Keratinocyte (primary cell): ENCODE results near the gene KAT7. TPM values are rescaled to one million over a fixed set of nuclear protein-coding genes. Genes with fewer than 3 reads are reported as not detected.

ENCODE experiments used
- DNase-seq: peaks from one replicate; pipeline ENCODE4 v3.0.0-alpha.2; 2011; ENCODE audit warnings: low read depth, missing footprints, low spot score
- FAIRE-seq: peaks from 2 replicates; lab custom pipeline; 2011; peaks lifted over from hg19 to GRCh38; lab: Jason Lieb, UNC
- H2AFZ ChIP-seq: 2 replicates; pipeline ENCODE4 v1.6.0; 2012; ENCODE audit warnings: low read length, control low read depth, inconsistent platforms; ENCODE audit not compliant: control insufficient read depth
- H3K27ac ChIP-seq: 2 replicates; pipeline ENCODE4 v1.5.1; 2011; ENCODE audit warnings: low read length; ENCODE audit not compliant: control insufficient read depth, insufficient read depth
- H3K27me3 ChIP-seq: 3 replicates; pipeline ENCODE4 v1.6.0; 2011; ENCODE audit warnings: low read length; ENCODE audit not compliant: control insufficient read depth, insufficient read depth; ENCODE audit errors: extremely low read depth
- H3K36me3 ChIP-seq, 2 experiments: 2 replicates in 1 of 2; 3 replicates in 1 of 2; pipeline ENCODE4 v1.5.1; 2011; ENCODE audit warnings: low read length in 2 of 2, mild to moderate bottlenecking in 1 of 2; ENCODE audit not compliant: control insufficient read depth in 2 of 2, insufficient read depth in 2 of 2; ENCODE audit errors: extremely low read depth in 1 of 2
- H3K4me1 ChIP-seq: 3 replicates; pipeline ENCODE4 v1.5.1; 2011; ENCODE audit warnings: low read length; ENCODE audit not compliant: control insufficient read depth, insufficient read depth; ENCODE audit errors: extremely low read depth
- H3K4me2 ChIP-seq: 3 replicates; pipeline ENCODE4 v1.6.0; 2011; ENCODE audit warnings: low read depth, low read length; ENCODE audit not compliant: control insufficient read depth, insufficient read depth; ENCODE audit errors: extremely low read depth
- H3K4me3 ChIP-seq, 3 experiments: fragments of 200-600 bp in 1 of 3; sonication (generic) in 1 of 3; 2 replicates in 2 of 3; 3 replicates in 1 of 3; pipeline ENCODE4 v1.5.1; 2011 to 2016; ENCODE audit warnings: low read length in 3 of 3, mild to moderate bottlenecking in 3 of 3, control low read depth in 2 of 3, inconsistent platforms in 1 of 3, low read depth in 1 of 3, mixed read lengths in 1 of 3, mixed run types in 1 of 3, moderate library complexity in 1 of 3; ENCODE audit not compliant: control insufficient read depth in 2 of 3, insufficient read depth in 2 of 3; ENCODE audit errors: extremely low read depth in 1 of 3
- H3K79me2 ChIP-seq: 2 replicates; pipeline ENCODE4 v1.6.0; 2012; ENCODE audit warnings: low read length; ENCODE audit not compliant: control insufficient read depth, insufficient read depth
- H3K9ac ChIP-seq: 3 replicates; pipeline ENCODE4 v1.6.0; 2011; ENCODE audit warnings: low read length; ENCODE audit not compliant: control insufficient read depth, insufficient read depth; ENCODE audit errors: extremely low read depth
- H3K9me1 ChIP-seq: 3 replicates; pipeline ENCODE4 v1.6.0; 2011; ENCODE audit warnings: low read length; ENCODE audit not compliant: control insufficient read depth, insufficient read depth; ENCODE audit errors: extremely low read depth
- H3K9me3 ChIP-seq: 2 replicates; pipeline ENCODE4 v1.5.1; 2012; ENCODE audit warnings: low read depth, low read length; ENCODE audit not compliant: control insufficient read depth
- H4K20me1 ChIP-seq: 3 replicates; pipeline ENCODE4 v1.6.0; 2011; ENCODE audit warnings: low read length; ENCODE audit not compliant: control insufficient read depth, insufficient read depth; ENCODE audit errors: extremely low read depth
- CTCF ChIP-seq, 3 experiments: IDR thresholded peaks in 1 of 3; conservative IDR thresholded peaks in 1 of 3; optimal IDR thresholded peaks in 1 of 3; 2 replicates in 2 of 3; 3 replicates in 1 of 3; pipeline versions ENCODE3 to v1.5.1; 2011; ENCODE audit warnings: low read length in 3 of 3, mild to moderate bottlenecking in 3 of 3, moderate library complexity in 2 of 3, control low read depth in 1 of 3, inconsistent platforms in 1 of 3; ENCODE audit not compliant: insufficient read depth in 2 of 3; ENCODE audit errors: extremely low read depth in 1 of 3
- EZH2 ChIP-seq: IDR thresholded peaks from one replicate; pipeline ENCODE4 v1.6.1; 2012; ENCODE audit warnings: inconsistent platforms, mild to moderate bottlenecking, low read length, moderate library complexity
- dilution Hi-C: fragments of 300-500 bp; cut with MboI; formaldehyde crosslinking; loops from one replicate; pipeline ENCODE4 v1.7.0; 2020; ENCODE audit warnings: low sequenced_read_pairs; ENCODE audit not compliant: extremely low pct_ligation_motif_present
- polyA plus RNA-seq, 5 experiments: library from polyadenylated mRNA; depleted of rRNA in 3 of 5; stranded (reverse) in 3 of 5; stranded (forward) in 1 of 5; unstranded in 1 of 5; fragments of >200 nt; gene quantifications; 1 replicate in 1 of 5; 2 replicates in 3 of 5; 3 replicates in 1 of 5; pipeline versions ENCODE4 v1.2.1 to v1.2.3, GENCODE V29; 2011 to 2012; ENCODE audit warnings: missing spikeins in 2 of 5, low read depth in 1 of 5, low replicate concordance in 1 of 5

KAT7 gene
- polyA plus RNA-seq, 1 donor (not counting 4 experiments of a cell fraction or from before 2014, with no cell fraction given), result 19.7 TPM

GRCh38 chr17:49858796-49859195 lies 70.3 kb downstream of the KAT7 start:
- DNase-seq (no peak), FAIRE-seq (no peak)
- H4K20me1 ChIP-seq, result no peaks in the 10 kb centered on the region
- dilution Hi-C loops, result no loop called here
- no peak overlapping the region for H3K27ac ChIP-seq
- peaks cover 17% of the 10 kb centered on the region for H3K27me3 ChIP-seq
- H3K4me2 ChIP-seq, result no peak overlapping the region
- H2AFZ ChIP-seq, result no peak overlapping the region
- H3K79me2 ChIP-seq, result no peaks in the 10 kb centered on the region
- no peaks in the 10 kb centered on the region for H3K9me1 ChIP-seq
- TF ChIP-seq CTCF (optimal IDR thresholded peaks at IDR 0.05 in 1 of 3, IDR thresholded peaks at IDR 0.05 in 1 of 3, conservative IDR thresholded peaks at IDR 0.05 in 1 of 3; ENCODE audit: extremely low read depth in 1 of 3, insufficient read depth in 2 of 3, low read length in 3 of 3), result no peak
- peak; percentile 24 for TF ChIP-seq EZH2
- no peaks in the 10 kb centered on the region for H3K9me3 ChIP-seq
- no peaks in the 10 kb centered on the region for H3K4me1 ChIP-seq
- no peaks in the 10 kb centered on the region for H3K36me3 ChIP-seq
- no peak overlapping the region for H3K9ac ChIP-seq
- no peak overlapping the region for H3K4me3 ChIP-seq

- FAIRE-seq (no peak), DNase-seq (no peak)
- Histone ChIP-seq H3K9ac (no peak overlapping the region), H2AFZ (no peak overlapping the region), H3K27me3 (peaks cover 8% of the 10 kb centered on the region), H4K20me1 (no peaks in the 10 kb centered on the region), H3K27ac (no peak overlapping the region), H3K4me2 (no peak overlapping the region), H3K4me1 (no peaks in the 10 kb centered on the region), H3K4me3 (no peak overlapping the region), H3K9me3 (no peaks in the 10 kb centered on the region), H3K36me3 (no peaks in the 10 kb centered on the region), H3K9me1 (no peaks in the 10 kb centered on the region), H3K79me2 (no peaks in the 10 kb centered on the region)
- TF ChIP-seq EZH2 (no peak), CTCF (optimal IDR thresholded peaks at IDR 0.05 in 1 of 3, IDR thresholded peaks at IDR 0.05 in 1 of 3, conservative IDR thresholded peaks at IDR 0.05 in 1 of 3; ENCODE audit: extremely low read depth in 1 of 3, insufficient read depth in 2 of 3, low read length in 3 of 3) (no peak)
- dilution Hi-C loops, result no loop called here
These were observed 71.8 kb downstream of the KAT7 start for GRCh38 chr17:49859991-49860953.
